ENCODE results near the gene GULP1.

The GULP1 gene

GRCh38 chr2:188526701-188527100, 235.0 kb downstream of the GULP1 start:
- H3K4me1 ChIP-seq (ENCODE audit: insufficient read depth, low read length), result no peaks in the 10 kb centered on the region
- no peak overlapping the region for H3K4me2 ChIP-seq (ENCODE audit: insufficient read depth, low read length)
- TF ChIP-seq EZH2 (IDR thresholded peaks at IDR 0.05; ENCODE audit: borderline replicate concordance, low read depth, low read length, severe bottlenecking) (no peak), CTCF (IDR thresholded peaks at IDR 0.05; ENCODE audit: borderline replicate concordance, extremely low read depth, low read length, poor library complexity, severe bottlenecking) (no peak)
- H2AFZ ChIP-seq (ENCODE audit: low read depth, low read length), result no peak overlapping the region
- no peak overlapping the region for H3K9ac ChIP-seq (ENCODE audit: low read depth, low read length)
- no peaks in the 10 kb centered on the region for H3K9me3 ChIP-seq (ENCODE audit: insufficient read depth, low read length, severe bottlenecking)
- no peaks in the 10 kb centered on the region for H3K79me2 ChIP-seq (ENCODE audit: insufficient read depth, low read length)
- no peak overlapping the region for H3K4me3 ChIP-seq (ENCODE audit: low read depth in 1 of 2, low read length in 2 of 2)
- H3K27ac ChIP-seq (ENCODE audit: low read length), result no peak overlapping the region
- H3K27me3 ChIP-seq (ENCODE audit: insufficient read depth, low read length, poor library complexity), result no peaks in the 10 kb centered on the region
- ATAC-seq (ENCODE audit: insufficient read depth, low read depth) (no peak), DNase-seq (no peak)
- H4K20me1 ChIP-seq (ENCODE audit: insufficient read depth, low read length), result no peaks in the 10 kb centered on the region
- no peaks in the 10 kb centered on the region for H3K36me3 ChIP-seq (ENCODE audit: insufficient read depth, low read length)

GRCh38 chr2:188527141-188527540, 235.5 kb downstream of the GULP1 start:
- no peak for DNase-seq
- no peaks in the 10 kb centered on the region for H3K4me1 ChIP-seq (ENCODE audit: insufficient read depth, low read length)

GRCh38 chr2:188527581-188527993, 235.9 kb downstream of the GULP1 start:
- no peak overlapping the region for H3K9ac ChIP-seq (ENCODE audit: low read depth, low read length)
- no peak for DNase-seq
- H3K4me3 ChIP-seq (ENCODE audit: low read depth in 1 of 2, low read length in 2 of 2), result no peak overlapping the region
- H4K20me1 ChIP-seq (ENCODE audit: insufficient read depth, low read length), result no peaks in the 10 kb centered on the region
- H3K27me3 ChIP-seq (ENCODE audit: insufficient read depth, low read length, poor library complexity), result no peaks in the 10 kb centered on the region
- no peak for ATAC-seq (ENCODE audit: insufficient read depth, low read depth)
- H3K27ac ChIP-seq (ENCODE audit: low read length), result no peak overlapping the region
- no peaks in the 10 kb centered on the region for H3K9me3 ChIP-seq (ENCODE audit: insufficient read depth, low read length, severe bottlenecking)
- H3K79me2 ChIP-seq (ENCODE audit: insufficient read depth, low read length), result no peaks in the 10 kb centered on the region
- no peaks in the 10 kb centered on the region for H3K36me3 ChIP-seq (ENCODE audit: insufficient read depth, low read length)
- no peak overlapping the region for H3K4me2 ChIP-seq (ENCODE audit: insufficient read depth, low read length)
- TF ChIP-seq CTCF (IDR thresholded peaks at IDR 0.05; ENCODE audit: borderline replicate concordance, extremely low read depth, low read length, poor library complexity, severe bottlenecking) (no peak), EZH2 (IDR thresholded peaks at IDR 0.05; ENCODE audit: borderline replicate concordance, low read depth, low read length, severe bottlenecking) (no peak)
- no peaks in the 10 kb centered on the region for H3K4me1 ChIP-seq (ENCODE audit: insufficient read depth, low read length)
- H2AFZ ChIP-seq (ENCODE audit: low read depth, low read length), result no peak overlapping the region

More at GRCh38 chr2:188527141-188527540, 235.5 kb downstream of the GULP1 start:
- H4K20me1 ChIP-seq (ENCODE audit: insufficient read depth, low read length), result no peaks in the 10 kb centered on the region
- no peak for ATAC-seq (ENCODE audit: insufficient read depth, low read depth)
- no peak overlapping the region for H2AFZ ChIP-seq (ENCODE audit: low read depth, low read length)
- no peak overlapping the region for H3K4me2 ChIP-seq (ENCODE audit: insufficient read depth, low read length)
- TF ChIP-seq EZH2 (IDR thresholded peaks at IDR 0.05; ENCODE audit: borderline replicate concordance, low read depth, low read length, severe bottlenecking) (no peak), CTCF (IDR thresholded peaks at IDR 0.05; ENCODE audit: borderline replicate concordance, extremely low read depth, low read length, poor library complexity, severe bottlenecking) (no peak)
- no peak overlapping the region for H3K9ac ChIP-seq (ENCODE audit: low read depth, low read length)
- no peak overlapping the region for H3K27ac ChIP-seq (ENCODE audit: low read length)
- H3K36me3 ChIP-seq (ENCODE audit: insufficient read depth, low read length), result no peaks in the 10 kb centered on the region
- H3K79me2 ChIP-seq (ENCODE audit: insufficient read depth, low read length), result no peaks in the 10 kb centered on the region
- no peaks in the 10 kb centered on the region for H3K27me3 ChIP-seq (ENCODE audit: insufficient read depth, low read length, poor library complexity)
- no peaks in the 10 kb centered on the region for H3K9me3 ChIP-seq (ENCODE audit: insufficient read depth, low read length, severe bottlenecking)
- no peak overlapping the region for H3K4me3 ChIP-seq (ENCODE audit: low read depth in 1 of 2, low read length in 2 of 2)

- H2AFZ ChIP-seq (ENCODE audit: low read depth, low read length), result no peak overlapping the region
- no peak overlapping the region for H3K4me3 ChIP-seq (ENCODE audit: low read depth in 1 of 2, low read length in 2 of 2)
- H3K9me3 ChIP-seq (ENCODE audit: insufficient read depth, low read length, severe bottlenecking), result no peaks in the 10 kb centered on the region
- no peak for TF ChIP-seq EZH2 (IDR thresholded peaks at IDR 0.05; ENCODE audit: borderline replicate concordance, low read depth, low read length, severe bottlenecking)
- TF ChIP-seq CTCF (IDR thresholded peaks at IDR 0.05; ENCODE audit: borderline replicate concordance, extremely low read depth, low read length, poor library complexity, severe bottlenecking), result no peak
- H3K36me3 ChIP-seq (ENCODE audit: insufficient read depth, low read length), result no peaks in the 10 kb centered on the region
- H3K79me2 ChIP-seq (ENCODE audit: insufficient read depth, low read length), result no peaks in the 10 kb centered on the region
- no peak overlapping the region for H3K27ac ChIP-seq (ENCODE audit: low read length)
- H3K9ac ChIP-seq (ENCODE audit: low read depth, low read length), result no peak overlapping the region
- no peak for DNase-seq
- no peaks in the 10 kb centered on the region for H3K4me1 ChIP-seq (ENCODE audit: insufficient read depth, low read length)
- ATAC-seq (ENCODE audit: insufficient read depth, low read depth), result no peak
- no peak overlapping the region for H3K4me2 ChIP-seq (ENCODE audit: insufficient read depth, low read length)
- no peaks in the 10 kb centered on the region for H3K27me3 ChIP-seq (ENCODE audit: insufficient read depth, low read length, poor library complexity)
- H4K20me1 ChIP-seq (ENCODE audit: insufficient read depth, low read length), result no peaks in the 10 kb centered on the region
These were observed 238.0 kb downstream of the GULP1 start for GRCh38 chr2:188529710-188530109.

Data from DND-41 (cell line).